Measurements from ENCODE around the gene LINC00305. TPM values are rescaled to one million over a fixed set of nuclear protein-coding genes. Genes with fewer than 3 reads are reported as not detected.

LINC00305 gene
- total RNA-seq, 4 donors from 2014 or later, result not detected

- no peaks in the 10 kb centered on the region for H3K36me3 ChIP-seq
- 82% methylated on average over 1 of the region's 1 CpG; no CpG with 5 or more reads in 1 of the 2 donors for WGBS, 2 donors (ENCODE audit: low coverage in 1 of 2)
- no peak for DNase-seq
These were observed 31.7 kb upstream of the LINC00305 start for GRCh38 chr18:64180617-64181016.

GRCh38 chr18:64180171-64180570 lies 31.3 kb upstream of the LINC00305 start:
- Histone ChIP-seq H3K27me3 (no peaks in the 10 kb centered on the region), H3K9me3 (no peaks in the 10 kb centered on the region), H3K4me1 (no peaks in the 10 kb centered on the region), H3K27ac (no peak overlapping the region), H3K4me3 (no peak overlapping the region), H3K36me3 (no peaks in the 10 kb centered on the region)
- no peak for DNase-seq
- TF ChIP-seq POLR2AphosphoS5 (IDR thresholded peaks at IDR 0.05) (no peak), EP300 (IDR thresholded peaks at IDR 0.05; ENCODE audit: low read depth) (no peak), POLR2A (IDR thresholded peaks at IDR 0.05) (no peak)
- TF ChIP-seq, protein P1, sequence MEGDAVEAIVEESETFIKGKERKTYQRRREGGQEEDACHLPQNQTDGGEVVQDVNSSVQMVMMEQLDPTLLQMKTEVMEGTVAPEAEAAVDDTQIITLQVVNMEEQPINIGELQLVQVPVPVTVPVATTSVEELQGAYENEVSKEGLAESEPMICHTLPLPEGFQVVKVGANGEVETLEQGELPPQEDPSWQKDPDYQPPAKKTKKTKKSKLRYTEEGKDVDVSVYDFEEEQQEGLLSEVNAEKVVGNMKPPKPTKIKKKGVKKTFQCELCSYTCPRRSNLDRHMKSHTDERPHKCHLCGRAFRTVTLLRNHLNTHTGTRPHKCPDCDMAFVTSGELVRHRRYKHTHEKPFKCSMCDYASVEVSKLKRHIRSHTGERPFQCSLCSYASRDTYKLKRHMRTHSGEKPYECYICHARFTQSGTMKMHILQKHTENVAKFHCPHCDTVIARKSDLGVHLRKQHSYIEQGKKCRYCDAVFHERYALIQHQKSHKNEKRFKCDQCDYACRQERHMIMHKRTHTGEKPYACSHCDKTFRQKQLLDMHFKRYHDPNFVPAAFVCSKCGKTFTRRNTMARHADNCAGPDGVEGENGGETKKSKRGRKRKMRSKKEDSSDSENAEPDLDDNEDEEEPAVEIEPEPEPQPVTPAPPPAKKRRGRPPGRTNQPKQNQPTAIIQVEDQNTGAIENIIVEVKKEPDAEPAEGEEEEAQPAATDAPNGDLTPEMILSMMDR (IDR thresholded peaks at IDR 0.05), result no peak
- intact Hi-C loops (cut with DNase I; ENCODE audit: low total_unique reads) (loop anchor here (1.0 kb wide), 1 partner anchor 23 kb away; no protein-coding TSS in a partner anchor), in situ Hi-C loops (cut with MboI; ENCODE audit: low pct_ligation_motif_present in 1 of 4, low pct_unique_long_range_greater_than_20kb in 1 of 4, low sequenced_read_pairs in 3 of 4) (no loop called here)
- WGBS, 2 donors (ENCODE audit: low coverage in 1 of 2), result 52% methylated on average over 1 of the region's 1 CpG; no CpG with 5 or more reads in 1 of the 2 donors

More at GRCh38 chr18:64180617-64181016, 31.7 kb upstream of the LINC00305 start:
- no peaks in the 10 kb centered on the region for H3K4me1 ChIP-seq
- H3K27ac ChIP-seq, result no peak overlapping the region
- in situ Hi-C loops (cut with MboI; ENCODE audit: low pct_ligation_motif_present in 1 of 4, low pct_unique_long_range_greater_than_20kb in 1 of 4, low sequenced_read_pairs in 3 of 4), result no loop called here
- intact Hi-C loops (cut with DNase I; ENCODE audit: low total_unique reads), result loop anchor here (1.0 kb wide), 1 partner anchor 23 kb away; no protein-coding TSS in a partner anchor
- TF ChIP-seq, protein P1 (IDR thresholded peaks at IDR 0.05), result no peak
- TF ChIP-seq POLR2A (IDR thresholded peaks at IDR 0.05) (no peak), EP300 (IDR thresholded peaks at IDR 0.05; ENCODE audit: low read depth) (no peak), POLR2AphosphoS5 (IDR thresholded peaks at IDR 0.05) (no peak)
- no peaks in the 10 kb centered on the region for H3K27me3 ChIP-seq
- H3K9me3 ChIP-seq, result no peaks in the 10 kb centered on the region
- no peak overlapping the region for H3K4me3 ChIP-seq

DNA sequence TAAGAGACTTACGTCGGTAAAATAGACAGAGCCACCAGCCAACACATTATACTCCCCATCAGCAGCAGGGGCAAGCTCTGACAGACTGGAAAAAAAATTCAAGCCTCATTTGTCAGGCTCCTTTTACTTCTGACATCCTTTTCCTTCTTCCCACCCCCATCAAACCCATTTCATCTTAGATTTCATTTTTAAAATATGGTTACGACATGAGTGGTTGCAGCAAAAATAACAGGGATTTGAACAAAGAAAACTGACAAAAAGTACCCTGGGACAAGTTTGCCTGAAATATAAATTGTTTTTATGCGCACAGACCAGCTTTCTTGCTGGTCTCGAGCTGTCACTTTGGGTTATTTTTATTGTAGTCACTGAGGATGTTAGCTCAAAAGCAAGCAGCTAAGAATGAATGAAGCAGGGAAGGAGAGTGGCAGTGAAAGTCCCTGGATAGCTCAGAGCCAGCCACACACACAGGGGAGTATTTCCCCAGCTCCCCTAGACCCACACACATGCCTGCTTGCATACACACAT lies 30.7 kb upstream of the LINC00305 start:
- in situ Hi-C loops (cut with MboI; ENCODE audit: low pct_ligation_motif_present in 1 of 4, low pct_unique_long_range_greater_than_20kb in 1 of 4, low sequenced_read_pairs in 3 of 4), result no loop called here
- no peaks in the 10 kb centered on the region for H3K9me3 ChIP-seq
- no peaks in the 10 kb centered on the region for H3K36me3 ChIP-seq
- TF ChIP-seq POLR2A (IDR thresholded peaks at IDR 0.05), result no peak
- TF ChIP-seq, protein P1 (IDR thresholded peaks at IDR 0.05), result no peak
- TF ChIP-seq EP300 (IDR thresholded peaks at IDR 0.05; ENCODE audit: low read depth), result no peak
- H3K4me1 ChIP-seq, result no peaks in the 10 kb centered on the region
- 84 to 91% methylated on average over 3 to 5 of the region's 5 CpGs for WGBS, 2 donors (ENCODE audit: low coverage in 1 of 2)
- H3K27me3 ChIP-seq, result no peaks in the 10 kb centered on the region
- no peak for DNase-seq
- H3K27ac ChIP-seq, result no peak overlapping the region
- no peak overlapping the region for H3K4me3 ChIP-seq
- intact Hi-C loops (cut with DNase I; ENCODE audit: low total_unique reads), result loop anchor here (1.0 kb wide), 1 partner anchor 24 kb away; no protein-coding TSS in a partner anchor

DNA sequence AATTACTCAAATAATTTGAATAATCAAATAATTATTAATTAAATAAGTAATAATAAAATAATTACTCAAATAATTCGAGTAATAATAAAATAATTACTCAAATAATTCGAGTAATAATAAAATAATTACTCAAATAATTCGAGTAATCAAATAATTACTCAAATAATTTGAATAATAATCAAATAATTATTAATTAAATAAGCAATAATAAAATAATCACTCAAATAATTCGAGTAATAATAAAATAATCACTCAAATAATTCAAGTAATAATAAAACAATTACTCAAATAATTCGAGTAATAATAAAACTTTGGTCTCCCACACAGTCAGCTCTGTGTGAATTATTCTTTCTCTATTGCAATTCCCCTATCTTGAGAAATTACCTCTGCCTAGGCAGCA lies 30.0 kb upstream of the LINC00305 start:
- Histone ChIP-seq H3K4me1 (no peaks in the 10 kb centered on the region), H3K4me3 (no peak overlapping the region), H3K9me3 (no peaks in the 10 kb centered on the region), H3K36me3 (no peaks in the 10 kb centered on the region), H3K27ac (no peak overlapping the region), H3K27me3 (no peaks in the 10 kb centered on the region)
- in situ Hi-C loops (cut with MboI; ENCODE audit: low pct_ligation_motif_present in 1 of 4, low pct_unique_long_range_greater_than_20kb in 1 of 4, low sequenced_read_pairs in 3 of 4), result no loop called here
- TF ChIP-seq POLR2AphosphoS5 (IDR thresholded peaks at IDR 0.05) (no peak), POLR2A (IDR thresholded peaks at IDR 0.05) (no peak), EP300 (IDR thresholded peaks at IDR 0.05; ENCODE audit: low read depth) (no peak)
- TF ChIP-seq, protein P1 (IDR thresholded peaks at IDR 0.05), result no peak
- 45 to 61% methylated on average over 4 to 5 of the region's 5 CpGs for WGBS, 2 donors (ENCODE audit: low coverage in 1 of 2)
- no peak for DNase-seq
- intact Hi-C loops (cut with DNase I; ENCODE audit: low total_unique reads), result no loop called here
